ENCODE results near the gene ATXN1.

ATXN1 gene

GRCh38 chr6:16766043-16766536 lies 4.8 kb upstream of the ATXN1 start:
- no peak for DNase-seq (ENCODE audit: low read depth)
- no peak for TF ChIP-seq CTCF (conservative IDR thresholded peaks at IDR 0.05; ENCODE audit: low read depth, low read length)
- no peak overlapping the region for H3K4me3 ChIP-seq (ENCODE audit: low read length)

DNA sequence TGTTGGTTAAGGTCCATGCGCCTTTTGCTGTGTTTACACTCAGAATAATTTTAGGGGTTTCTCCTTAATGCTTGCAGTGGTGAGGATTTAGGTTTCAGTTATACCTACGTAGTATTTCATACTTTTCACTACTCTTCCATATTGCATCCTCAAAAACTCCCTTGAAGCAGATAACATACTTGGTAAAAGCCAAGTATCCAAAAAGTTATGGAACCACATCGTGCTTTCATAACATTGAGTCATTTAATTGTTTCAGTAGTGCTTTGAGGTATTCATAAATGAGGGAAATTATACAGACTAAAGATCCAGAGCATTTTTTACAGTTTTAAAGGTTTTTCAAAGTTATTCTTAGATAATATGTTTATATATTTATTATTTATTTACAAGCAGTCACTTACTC lies 4.0 kb upstream of the ATXN1 start:
- DNase-seq (ENCODE audit: low read depth): no peak
- no peak overlapping the region for H3K4me3 ChIP-seq (ENCODE audit: low read length)
- no peak for TF ChIP-seq CTCF (conservative IDR thresholded peaks at IDR 0.05; ENCODE audit: low read depth, low read length)

- H3K4me3 ChIP-seq (ENCODE audit: low read length): no peak overlapping the region
- peak; percentile 58 for TF ChIP-seq CTCF (conservative IDR thresholded peaks at IDR 0.05; ENCODE audit: low read depth, low read length)
- no peak for DNase-seq (ENCODE audit: low read depth)
Measured at GRCh38 chr6:16764188-16764950, 3.1 kb upstream of the ATXN1 start.

DNA sequence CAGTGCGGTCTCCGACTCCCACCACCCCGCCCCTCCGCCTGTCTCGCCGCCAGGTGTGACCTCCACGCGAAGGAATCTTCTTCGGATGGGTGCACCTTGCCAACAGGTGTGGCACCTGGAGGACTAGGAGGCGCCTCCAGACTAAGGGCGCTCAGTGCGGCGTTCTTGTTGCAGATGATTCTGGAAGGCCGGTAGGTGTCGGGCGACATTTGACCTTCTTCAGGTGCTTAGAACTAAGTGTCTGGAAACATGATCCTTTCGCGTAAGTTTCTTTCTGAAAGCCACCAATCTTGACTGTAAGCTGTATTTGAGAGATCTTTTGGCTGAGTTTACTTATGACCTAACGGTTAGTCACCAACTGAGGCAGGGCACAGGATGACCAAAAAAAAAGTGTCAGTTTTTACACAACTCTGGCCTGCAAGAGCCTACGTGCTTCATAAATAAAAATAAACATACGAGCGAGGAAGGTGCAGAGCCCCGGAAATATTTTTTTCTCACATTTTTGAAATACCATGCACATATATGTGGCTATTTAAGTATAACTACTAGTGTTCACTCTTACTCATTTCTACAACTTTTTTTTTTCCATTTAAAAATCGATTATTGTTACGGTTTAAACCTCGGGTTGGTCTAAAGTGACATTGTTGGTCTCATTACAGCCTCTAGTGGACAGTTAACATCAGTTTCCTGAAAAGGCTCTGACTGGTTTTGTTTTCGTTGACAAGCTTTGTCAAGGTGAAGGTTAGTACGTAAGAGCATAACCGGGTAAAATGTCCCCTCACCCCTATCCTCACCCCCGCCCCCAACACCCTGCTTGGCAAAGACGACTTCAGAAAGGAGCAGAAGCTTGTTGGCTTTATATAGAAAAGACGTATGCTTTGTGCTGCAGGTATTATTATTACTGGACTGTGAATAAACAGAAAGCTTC lies 1.6 kb upstream of the ATXN1 start:
- H3K4me3 ChIP-seq (ENCODE audit: low read length): peak overlapping the region; percentile 88
- peak; percentile 54 for DNase-seq (ENCODE audit: low read depth)
- TF ChIP-seq CTCF (conservative IDR thresholded peaks at IDR 0.05; ENCODE audit: low read depth, low read length): peak; percentile 94

DNA sequence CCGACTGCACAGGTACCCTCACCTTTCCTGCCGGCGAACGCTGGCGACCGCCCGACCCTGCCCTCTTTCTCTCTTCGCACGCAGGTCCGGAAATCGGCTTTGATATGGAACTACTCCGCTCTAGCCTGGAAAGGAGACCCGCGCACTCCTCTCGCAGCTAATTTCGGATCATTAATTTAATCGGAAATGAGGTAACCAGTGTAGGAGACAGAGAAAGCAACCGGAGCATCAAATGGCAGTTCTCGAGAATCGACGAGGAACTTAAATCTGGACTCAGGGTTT lies 949 bp upstream of the ATXN1 start:
- no peak for DNase-seq (ENCODE audit: low read depth)
- no peak for TF ChIP-seq CTCF (conservative IDR thresholded peaks at IDR 0.05; ENCODE audit: low read depth, low read length)
- H3K4me3 ChIP-seq (ENCODE audit: low read length): peak overlapping the region; percentile 88

- peak overlapping the region; percentile 88 for H3K4me3 ChIP-seq (ENCODE audit: low read length)
- TF ChIP-seq CTCF (conservative IDR thresholded peaks at IDR 0.05; ENCODE audit: low read depth, low read length): peak; percentile 12
- DNase-seq (ENCODE audit: low read depth): peak; percentile 75
Measured at GRCh38 chr6:16761471-16762267, 409 bp upstream of the ATXN1 start.
